Measurements from ENCODE around the gene TWIST2.

The TWIST2 gene

DNA sequence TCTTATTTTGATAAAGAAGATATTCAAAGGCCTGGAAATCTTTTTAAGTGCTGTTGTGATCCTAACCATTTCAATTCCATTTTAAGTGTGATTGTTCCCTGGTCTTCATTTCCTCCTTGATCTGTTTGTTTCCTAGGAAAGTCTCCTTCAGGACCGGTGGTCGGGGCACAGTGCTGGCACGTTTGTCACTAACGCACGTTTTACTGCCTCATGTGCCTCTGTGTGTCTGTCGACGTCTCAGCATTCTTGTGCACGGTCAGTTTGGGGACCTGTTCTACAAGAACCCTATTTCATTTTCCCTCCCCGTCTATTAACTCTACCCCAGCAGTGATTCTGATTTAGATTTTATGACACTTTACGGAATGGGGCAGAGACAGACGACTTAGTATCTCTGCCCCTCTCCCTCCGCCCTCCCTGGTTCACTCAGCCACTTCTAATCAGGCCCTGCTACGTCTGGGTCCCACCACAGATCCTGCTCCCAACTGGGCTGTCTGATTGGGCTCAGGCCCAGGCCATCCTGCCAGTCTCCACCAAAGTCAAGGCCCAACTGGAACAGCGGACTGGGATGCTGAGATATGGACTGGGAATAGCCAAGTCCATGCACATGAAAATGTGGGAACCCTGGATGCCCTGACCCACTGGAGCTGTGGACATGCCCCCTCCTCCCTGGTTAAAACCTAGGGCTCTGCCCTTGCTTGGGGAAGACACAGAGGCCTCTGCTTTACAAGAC lies 95.6 kb downstream of the TWIST2 start:
- DNase-seq: no peak

- DNase-seq: no peak
Observed at GRCh38 chr2:238945433-238946150, 97.7 kb downstream of the TWIST2 start.

- DNase-seq: no peak
Observed at GRCh38 chr2:238946318-238947242, 98.7 kb downstream of the TWIST2 start.

DNA sequence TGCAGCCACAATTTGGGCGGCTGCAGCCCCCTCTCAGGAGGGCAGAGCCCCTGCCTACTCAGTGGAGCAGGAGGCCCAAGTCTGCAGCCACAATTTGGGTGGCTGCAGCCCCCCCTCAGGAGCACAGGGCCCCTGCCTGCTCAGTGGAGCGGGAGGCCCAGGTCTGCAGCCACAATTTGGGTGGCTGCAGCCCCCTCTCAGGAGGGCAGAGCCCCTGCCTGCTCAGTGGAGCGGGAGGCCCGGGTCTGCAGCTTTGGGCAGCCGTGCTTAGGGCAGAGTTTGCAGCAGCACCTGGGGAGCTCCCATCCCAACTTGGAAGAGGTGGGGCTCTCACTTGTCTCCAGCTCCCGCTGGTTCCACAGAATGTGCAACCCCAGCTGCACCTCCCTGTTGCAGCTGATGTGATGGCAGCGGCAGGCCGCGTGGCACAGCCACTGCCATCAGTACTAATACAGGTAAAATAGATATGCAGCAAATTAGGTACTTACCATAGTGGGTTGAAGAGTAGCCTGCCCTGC lies 99.4 kb downstream of the TWIST2 start:
- DNase-seq: no peak

DNA sequence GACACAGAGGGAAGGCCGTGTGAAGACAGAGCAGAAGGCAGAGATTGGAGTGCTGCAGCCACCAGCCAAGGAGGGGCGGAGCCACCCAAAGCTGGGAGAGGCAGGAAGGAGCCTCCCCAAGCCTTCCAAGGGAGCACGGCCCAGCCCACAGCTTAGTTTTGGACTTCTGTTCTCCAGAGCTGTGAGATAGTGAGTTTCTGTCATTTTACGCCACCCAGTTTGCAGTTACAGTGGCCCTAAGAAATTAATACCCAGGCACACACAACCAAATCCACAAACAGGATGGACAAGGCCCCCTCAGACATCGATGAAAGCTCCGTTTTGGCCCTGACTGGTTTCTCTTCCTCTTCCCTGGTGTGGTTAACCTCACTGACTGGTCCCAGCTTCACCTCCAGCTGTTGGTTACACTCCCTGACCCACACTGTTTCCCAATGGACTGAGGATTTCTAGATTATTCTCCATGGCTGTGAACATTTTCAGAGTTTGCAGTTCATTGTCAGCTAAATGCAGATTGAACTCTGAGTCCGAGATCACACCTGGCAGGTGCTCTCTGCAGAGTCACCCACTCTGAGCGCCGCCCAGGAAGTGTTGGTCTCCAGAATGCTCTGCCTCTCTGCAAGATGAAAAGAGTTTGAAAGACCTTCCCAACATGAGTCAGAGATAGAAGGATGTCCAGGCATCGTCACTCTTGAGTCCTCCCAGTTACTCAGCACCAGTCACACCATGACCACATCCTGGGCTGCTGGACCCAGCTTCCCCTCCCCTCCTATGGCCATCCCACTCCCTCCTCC lies 100.2 kb downstream of the TWIST2 start:
- DNase-seq: no peak

DNA sequence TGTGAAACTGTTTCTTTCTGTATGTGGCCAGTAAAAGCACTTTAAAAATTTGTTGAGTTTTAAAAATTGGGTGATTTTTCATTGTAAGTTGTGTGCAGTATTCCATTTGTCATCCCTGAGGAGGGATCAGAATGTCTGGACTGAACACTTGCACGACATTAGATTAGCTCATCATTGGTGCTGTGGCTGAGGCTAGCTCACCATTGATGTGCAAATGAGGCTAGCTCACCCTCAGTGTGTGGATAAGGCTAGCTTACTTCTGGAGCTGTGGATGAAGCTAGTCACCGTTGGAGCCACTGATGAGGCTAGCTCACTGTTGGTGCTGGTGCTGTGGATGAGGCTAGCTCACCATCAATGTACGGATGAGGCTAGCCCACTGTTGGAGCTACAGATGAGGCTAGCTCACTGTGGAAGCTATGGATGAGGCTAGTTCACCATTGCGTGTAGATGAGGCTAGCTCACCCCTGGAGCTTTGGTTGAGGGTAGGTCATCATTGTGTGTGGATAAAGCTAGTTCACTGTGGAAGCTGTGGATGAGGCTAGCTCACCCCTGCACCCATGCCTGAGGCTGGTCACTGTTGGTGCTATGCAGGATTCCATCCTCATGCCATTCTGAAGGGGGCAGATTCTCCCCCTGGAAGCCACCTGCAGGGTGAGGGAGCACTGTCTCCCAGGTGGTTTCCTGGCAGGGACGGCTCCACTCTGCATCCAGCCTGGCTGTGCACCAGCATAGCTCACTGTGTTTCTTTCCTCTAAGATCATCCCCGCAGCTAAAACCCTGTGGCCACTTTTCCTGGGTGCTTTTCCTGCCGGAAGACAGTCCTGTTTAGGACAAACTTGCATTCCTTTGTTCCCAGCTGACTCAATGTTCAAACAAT lies 101.1 kb downstream of the TWIST2 start:
- no peak for DNase-seq

- DNase-seq: no peak
Observed at GRCh38 chr2:238949710-238950345, 101.9 kb downstream of the TWIST2 start.

- no peak for DNase-seq
Observed at GRCh38 chr2:238950551-238950950, 102.7 kb downstream of the TWIST2 start.

GRCh38 chr2:238952261-238952919 lies 104.5 kb downstream of the TWIST2 start:
- DNase-seq: no peak

DNA sequence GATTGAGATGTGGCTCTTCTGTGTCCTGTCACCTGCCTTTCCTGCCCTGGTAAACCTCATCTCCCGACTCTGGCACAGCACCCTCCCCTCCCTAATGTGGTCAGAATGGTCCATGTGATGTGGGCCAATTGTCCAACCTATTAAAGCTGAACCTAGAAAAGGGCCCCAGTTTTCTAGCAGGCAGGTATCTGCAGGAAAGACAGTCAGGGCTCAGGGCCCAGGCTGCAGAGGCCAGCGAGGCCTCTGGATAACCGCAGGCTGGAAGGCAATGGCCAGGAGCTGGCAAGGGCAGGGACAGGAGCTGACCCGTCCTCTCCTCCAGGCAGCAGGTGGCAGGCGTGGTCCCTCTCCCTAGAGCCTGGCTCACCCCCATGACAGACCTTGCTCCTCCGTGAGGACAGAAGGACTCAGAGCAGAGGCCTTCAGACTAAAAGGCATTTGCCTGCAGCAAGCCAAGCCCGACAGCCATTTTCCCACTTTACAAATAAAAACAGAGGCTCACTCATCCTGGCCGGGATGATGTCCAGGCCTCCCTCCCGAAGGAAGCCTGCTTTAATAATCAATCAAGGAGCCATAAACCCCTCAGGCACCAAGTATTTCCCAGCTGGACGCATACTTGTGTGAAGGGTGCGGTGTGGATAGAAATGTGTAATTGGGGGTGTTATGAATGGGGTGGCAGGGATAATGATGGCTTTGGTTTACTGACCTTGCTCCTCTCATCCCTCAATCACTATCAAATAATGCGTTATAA lies 107.1 kb downstream of the TWIST2 start:
- DNase-seq: no peak

DNA sequence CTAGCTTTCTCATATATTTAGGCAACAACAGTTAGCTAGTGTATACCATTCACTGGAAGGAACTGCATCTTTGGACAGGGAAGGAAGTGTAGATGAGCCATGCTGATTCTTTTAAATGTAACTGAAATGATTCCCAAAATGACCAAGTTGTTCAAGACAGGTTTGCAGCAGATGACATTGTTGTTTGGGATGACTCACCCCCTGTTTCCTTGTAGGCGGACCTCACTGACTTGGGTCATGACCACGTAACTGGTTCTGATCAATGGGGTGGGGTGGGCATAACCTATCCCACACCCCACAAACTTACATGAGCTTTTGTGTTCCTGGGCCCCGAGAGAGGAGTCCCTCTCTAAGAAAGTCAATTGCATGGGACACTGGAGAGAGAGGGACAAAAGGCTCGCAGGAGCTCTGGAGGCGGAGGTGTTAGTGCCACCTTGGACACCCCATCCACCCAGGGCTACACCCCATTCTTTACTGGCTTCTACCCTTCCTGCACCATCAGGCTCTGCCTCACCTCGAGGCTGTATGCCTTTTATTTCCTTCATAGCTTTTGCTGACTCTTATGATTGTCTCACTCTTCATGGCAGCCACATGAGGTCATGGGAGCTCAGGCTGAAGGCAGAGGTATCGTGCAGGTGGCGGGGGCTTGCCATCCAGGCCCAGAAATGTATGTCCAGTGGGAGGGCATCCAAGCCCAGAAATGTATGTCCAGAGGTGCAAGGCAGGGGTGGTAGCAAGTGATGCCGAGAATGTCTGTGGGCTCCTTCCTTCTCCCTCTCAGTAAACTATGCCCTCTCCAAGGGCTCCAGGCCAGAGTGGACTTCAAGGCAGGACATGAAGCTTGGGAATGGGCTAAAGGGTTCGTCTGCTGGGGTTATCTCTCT lies 108.0 kb downstream of the TWIST2 start:
- DNase-seq: no peak

DNA sequence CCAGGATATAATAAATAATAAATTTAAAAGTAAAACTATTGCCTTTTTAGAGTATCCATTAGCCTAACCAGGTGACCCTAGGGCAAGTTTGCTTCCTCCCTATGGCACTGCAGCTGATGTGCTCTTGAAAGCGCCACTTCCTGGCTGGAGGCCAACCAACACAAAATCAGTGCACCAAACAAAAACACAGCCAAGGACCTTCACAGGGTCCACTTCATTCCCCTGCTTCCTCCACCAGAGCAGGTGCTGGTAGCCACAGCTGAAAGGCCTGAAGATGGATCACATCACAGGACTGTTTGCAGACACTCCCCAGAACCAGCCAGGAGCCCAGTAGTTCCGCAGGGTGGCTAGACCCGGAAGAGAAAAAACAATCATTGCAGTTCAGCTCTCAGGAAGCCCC lies 108.8 kb downstream of the TWIST2 start:
- no peak for DNase-seq

All from stimulated activated naive CD4-positive, alpha-beta T cell treated with Interleukin-2 at 50 U/mL for 16 hours (primary cell).